Stimulated activated CD4-positive, alpha-beta T cell treated with anti-CD3 and anti-CD28 coated beads, Interleukin-4, amount 100 ng/mL, for 24 hours (primary cell): ENCODE measurements around the gene IL4R.
A peak's percentile ranks its signal among the peaks of the same experiment; 100 is the strongest.
"Not testable (repeated sequence)": the region's sequence is repeated elsewhere in the genome, so short reads cannot be mapped to it uniquely, and the experiment has no call there.

Source experiments
- DNase-seq: peaks from one replicate; pipeline ENCODE4 v3.0.0-alpha.2; 2020

Gene IL4R

DNA sequence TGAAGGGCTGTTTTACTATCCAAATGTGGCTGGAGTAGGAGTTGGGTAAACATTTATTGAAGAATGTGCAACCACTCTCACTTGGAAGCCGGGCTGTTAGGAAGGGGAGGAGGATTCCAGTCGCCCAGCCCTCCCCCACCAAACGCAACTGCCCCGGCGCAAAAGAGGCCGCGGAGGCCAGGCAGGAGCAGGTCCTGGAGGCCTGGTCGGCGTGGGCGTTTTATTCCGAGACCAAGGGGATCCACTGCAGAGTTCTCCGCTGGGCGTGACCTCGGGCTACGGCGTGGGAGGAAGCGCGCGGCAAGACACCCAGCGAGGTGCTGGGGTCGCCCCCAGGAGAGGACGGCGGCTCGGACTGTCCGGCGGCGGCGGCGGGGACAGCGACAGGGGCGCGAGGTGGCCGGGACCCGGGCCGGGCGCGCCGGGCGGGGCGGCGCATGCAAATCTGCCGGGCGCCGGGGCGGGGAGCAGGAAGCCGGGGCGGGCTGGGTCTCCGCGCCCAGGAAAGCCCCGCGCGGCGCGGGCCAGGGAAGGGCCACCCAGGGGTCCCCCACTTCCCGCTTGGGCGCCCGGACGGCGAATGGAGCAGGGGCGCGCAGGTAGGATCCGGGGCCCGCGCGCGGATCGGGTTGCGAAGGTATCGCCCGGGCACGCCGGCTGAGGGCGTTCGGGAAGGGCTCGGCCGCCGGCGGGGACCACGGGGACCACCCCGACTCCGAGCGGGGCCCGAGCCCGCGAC lies at the start of gene IL4R:
IL4R (plus strand) TSS at position 553 of the 739 bp plus-strand sequence. CDS start 26,230 bp downstream, outside the sequence.
- peak; percentile 73 for DNase-seq

DNA sequence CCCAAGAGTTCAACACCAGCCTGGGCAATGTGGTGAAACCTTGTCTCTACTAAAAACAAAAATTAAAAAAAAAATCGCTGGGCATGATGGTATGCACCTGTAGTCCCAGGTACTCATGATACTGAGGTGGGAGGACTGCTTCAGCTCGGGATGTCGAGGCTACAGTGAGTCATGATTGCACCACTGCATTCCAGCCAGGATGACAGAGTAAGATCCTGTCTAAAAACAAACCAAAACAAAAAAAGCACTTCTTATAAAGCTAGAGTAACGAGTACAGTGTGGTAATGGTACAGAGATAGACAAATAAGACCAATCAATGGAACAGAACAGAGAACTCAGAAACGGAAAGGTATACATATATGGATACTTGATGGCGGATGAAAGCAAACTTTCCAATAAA lies 49.6 kb upstream of the IL4R start:
- DNase-seq = no peak

DNA sequence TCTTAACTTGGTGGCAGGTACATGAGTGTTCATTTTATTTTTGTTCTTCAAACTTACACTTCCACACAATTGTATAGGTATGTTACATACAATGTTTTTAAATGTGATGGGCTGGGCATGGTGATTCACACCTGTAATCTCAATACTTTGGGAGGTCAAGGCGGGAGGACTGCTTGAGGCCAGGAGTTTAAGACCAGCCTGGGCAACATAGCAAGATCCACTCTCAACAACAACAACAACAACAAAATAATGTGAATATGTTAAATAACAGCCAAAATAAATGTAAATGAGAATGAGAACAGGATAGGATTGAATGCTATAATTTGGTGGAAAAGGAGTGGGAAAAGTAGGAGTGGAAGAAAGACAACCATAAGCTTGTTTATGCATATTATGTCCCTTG lies 47.8 kb upstream of the IL4R start:
- no peak for DNase-seq

DNA sequence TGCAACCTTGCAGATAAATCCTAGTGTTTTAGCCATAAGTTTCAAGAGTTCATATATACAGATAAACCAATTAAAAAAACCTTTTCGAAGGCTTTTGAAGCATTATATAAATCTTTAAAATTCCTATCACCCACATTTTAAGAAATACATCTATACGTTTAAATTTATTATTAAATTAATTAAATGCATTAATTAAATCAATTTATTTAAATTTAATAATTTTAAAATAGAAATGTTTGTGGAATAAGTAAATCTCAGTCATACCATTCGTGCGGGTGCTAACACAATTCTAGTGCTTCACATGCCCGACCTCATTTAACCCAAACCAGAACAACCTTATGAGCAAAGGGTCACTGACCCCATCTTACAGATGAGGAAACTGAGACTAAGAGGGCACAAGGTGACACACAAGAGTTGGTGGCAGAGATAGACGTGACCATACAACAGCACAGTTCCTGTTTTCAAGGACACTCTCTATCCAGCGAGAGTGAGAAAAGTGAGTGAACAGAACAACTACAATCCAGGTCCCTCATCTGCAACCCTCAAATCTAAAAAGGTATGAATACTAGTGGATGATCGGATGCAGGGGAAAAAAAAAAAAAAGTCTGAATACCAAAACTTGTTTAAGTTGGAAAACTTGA lies 46.6 kb upstream of the IL4R start:
- DNase-seq = no peak

DNA sequence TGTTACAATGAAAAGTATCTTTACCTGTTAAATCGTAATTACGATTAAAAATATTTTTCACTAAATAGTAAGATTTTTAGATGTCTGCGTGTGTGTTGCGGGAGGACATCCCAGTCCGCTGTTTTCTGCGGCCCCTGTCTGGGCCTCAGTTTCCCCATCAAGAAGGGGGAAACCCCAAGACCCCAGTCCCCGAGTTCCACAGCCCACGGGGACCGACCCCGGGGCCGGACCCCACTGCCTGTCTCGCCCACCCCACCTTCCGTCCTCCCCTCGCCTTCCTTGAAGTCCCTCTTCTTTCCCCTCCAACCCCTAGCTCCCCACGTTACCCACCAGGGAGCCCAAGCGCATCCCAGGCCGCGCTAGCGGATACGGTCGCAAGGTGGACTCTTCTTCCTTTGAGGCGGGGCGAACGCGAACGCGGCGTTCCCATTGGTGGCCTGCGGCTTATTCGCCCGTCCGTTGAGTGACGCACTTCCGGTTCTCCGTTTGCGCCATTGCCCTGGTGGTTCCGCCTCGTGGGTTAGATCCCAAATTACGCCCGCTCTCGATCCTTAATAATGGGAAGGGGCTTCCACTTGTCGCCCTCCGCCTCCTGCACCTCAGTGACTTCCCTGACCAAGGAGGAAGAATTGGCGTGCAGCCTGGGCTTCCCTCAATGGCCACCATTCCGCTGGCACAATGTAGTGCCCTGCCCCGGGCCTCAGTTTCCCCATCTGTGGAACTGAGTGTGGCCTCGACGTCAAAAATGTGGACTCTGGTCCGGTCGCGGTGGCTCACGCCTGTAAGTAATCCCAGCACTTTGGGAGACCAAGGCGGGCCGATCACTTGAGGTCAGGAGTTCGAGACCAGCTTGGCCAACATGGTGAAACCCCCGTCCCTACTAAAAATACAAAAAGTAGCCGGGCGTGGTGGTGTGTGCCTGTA lies 45.1 kb upstream of the IL4R start, which contains the start of gene NSMCE1:
NSMCE1 (minus strand) TSS at position 397 of the 924 bp plus-strand sequence. CDS start 11,202 bp downstream, outside the sequence.
- DNase-seq = peak; percentile 99

DNA sequence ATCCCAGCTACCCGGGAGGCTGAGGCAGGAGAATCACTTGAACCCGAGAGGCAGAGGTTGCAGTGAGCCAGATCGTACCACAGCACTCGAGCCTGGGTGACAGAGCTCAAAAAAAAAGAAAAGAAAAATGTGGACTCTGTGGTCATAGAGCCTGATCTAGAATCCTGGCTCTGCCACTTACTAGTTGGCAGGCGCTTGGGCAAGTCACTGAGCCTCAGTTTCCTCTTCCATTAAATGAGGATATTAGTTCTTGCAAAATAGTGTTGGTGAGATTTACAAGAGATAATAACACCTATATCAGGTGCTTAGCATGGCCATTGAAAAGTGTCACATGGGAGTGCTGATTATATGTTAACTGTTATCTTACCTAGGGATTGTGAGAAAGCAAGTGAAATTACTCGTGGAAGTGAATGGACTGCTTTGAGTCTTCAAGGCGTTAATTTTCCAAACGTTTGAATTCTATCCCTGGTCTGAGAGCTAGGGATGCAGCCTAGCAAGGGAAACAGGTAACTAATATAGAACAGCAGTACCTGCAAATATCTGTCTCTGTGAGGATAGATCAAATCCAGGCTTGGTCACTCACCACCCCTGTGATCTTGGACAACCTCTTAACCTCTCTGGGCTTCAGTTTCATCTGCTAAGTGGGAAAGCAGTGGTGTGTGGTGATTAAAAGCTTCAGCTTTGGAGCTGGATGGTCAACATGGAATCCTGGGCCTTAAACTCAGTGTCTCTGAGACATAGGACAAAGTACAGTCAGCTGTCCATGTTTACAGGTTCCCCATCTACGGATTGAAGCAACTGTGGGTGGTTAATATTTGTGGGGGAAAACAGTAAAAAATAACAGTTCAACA lies 44.2 kb upstream of the IL4R start:
- DNase-seq = no peak

DNA sequence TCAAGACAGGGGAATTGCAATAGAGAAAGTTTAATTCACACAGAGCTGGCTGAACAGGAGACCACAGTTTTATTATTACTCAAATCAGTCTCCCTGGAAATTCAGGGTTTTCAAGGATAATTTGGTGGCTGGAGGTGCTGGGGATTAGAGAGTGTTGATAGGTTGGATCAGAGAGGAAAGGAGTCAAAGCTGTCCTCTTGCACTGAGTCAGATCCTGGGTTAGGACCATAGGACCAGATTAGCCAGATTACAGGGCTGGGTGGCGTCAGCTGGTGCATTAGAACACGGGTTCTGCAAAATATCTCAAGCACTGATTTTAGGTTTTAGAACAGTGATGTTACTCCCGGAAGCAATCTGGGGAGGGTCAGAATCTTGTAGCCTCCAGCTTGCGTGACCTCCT lies 43.4 kb upstream of the IL4R start:
- no peak for DNase-seq

DNA sequence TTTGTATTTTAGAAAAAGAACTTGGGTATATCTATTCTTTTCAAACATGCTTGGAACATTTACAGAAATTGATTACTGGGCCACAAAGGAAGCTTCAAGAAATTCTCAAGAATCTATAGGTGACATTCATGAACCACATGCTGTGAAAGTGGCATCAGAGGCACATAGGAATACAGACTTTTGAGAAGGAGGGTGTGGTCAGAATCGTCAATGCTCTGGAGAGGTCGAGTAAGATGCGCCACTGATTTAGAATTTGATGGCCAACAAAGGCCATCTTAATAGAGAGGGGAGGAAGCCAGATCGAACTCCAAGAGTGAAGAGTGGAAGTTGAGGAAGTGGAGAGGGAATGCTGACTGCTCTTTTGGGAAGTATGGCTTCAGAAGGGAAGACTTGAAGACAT lies 41.7 kb upstream of the IL4R start:
- DNase-seq = no peak

DNA sequence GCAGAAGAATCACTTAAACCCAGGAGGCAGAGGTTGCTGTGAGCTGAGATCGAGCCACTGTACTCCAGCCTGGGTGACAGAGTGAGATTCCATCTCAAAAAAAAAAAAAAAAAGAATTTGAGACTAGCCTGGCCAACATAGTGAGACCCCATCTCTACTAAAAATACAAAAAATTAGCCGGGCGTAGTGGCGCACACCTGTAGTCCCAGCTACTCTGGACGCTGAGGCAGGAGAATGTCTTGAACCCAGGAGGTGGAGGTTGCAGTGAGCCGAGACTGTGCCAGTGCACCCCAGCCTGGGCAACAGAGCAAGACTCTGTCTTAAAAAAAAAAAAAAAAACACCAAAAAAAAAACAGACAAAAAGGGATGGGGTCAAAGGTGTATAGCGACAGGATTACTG lies 41.1 kb upstream of the IL4R start:
- DNase-seq = not testable (repeated sequence)

DNA sequence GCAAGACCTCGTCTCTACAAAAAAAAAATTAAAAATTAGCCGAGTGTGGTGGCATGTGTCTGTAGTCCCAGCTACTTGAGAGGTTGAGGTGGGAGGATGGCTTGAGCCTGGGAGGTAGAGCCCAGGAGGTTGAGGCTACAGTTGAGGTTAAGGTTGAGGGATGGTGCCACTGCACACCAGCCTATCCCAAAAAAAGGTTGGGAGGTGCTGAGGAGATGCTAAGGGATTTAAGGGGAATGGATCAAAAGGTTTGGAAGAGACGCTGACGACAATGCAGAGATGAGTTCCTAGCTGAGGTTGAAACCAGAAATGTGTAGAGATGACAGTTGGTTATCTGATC lies 40.5 kb upstream of the IL4R start:
- no peak for DNase-seq

DNA sequence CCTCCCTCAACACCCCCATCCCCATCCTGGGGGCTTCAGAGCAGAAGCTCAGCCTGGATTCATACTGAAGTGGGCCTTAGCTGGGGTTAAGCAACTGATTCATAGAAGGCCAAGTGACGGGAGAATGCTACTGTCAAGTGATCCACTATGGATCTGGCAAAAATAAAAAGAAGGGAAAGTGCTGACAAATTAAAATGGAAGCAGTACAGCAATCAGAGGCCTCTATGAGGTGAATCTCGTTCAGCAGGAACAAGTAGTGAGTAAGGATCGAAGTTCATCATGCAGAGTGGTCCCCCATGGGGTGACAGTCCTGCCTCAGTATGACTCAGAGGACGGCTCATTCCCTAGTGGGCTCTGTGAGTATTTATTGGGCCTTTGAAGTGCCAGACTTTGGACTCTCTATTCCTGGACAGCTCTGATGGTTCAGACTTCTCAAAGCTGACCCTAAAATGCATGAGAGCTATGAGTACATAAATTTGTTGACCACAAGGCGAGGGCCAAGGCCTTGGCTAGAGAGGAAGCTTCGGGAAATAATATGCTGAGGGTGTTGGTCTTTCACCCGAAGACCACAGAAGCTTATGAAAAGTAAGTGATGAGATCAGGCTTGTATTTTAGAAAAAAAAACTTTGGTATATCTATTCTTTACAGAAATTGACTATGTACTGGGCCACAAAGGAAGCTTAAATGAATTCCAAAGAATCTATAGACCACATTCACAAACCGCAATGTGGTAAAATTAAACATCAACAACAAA lies 39.9 kb upstream of the IL4R start:
- peak; percentile 59 for DNase-seq

DNA sequence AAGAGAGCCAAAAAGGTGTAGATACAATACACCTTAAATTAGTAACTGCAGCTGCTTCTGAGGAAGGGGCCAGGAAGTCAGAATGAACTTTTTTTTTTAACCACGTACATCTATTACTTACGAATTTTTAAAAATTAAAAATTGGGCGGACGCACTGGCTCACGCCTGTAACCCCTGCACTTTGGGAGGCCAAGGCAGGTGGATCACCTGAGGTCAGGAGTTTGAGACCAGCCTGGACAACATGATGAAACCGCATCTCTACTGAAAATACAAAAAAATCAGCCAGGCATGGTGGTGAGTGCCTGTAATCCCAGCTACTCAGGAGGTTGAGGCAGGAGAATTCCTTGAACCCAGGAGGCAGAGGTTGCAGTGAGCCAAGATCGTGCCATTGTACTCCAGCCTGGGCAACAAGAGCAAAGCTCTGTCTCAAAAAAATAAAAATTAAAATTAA lies 39.3 kb upstream of the IL4R start:
- DNase-seq = not testable (repeated sequence)

DNA sequence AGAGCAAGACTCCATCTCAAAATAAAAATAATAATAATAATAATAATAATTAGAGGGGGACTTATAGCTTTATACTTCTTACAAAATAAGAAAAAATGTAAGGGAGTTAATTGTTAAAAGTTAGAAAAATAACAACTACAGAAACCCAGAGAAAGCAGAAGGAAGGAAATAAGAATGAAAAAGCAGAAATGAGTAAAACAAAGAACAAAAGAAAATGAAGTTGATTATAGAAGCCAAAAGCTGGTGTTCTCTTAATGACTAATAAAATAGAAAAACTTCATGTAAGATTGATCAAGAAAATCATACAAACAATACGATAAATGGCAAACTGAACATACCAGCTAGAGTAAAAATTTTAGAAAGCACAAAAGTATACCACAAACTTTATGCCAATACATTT lies 38.4 kb upstream of the IL4R start:
- no peak for DNase-seq

DNA sequence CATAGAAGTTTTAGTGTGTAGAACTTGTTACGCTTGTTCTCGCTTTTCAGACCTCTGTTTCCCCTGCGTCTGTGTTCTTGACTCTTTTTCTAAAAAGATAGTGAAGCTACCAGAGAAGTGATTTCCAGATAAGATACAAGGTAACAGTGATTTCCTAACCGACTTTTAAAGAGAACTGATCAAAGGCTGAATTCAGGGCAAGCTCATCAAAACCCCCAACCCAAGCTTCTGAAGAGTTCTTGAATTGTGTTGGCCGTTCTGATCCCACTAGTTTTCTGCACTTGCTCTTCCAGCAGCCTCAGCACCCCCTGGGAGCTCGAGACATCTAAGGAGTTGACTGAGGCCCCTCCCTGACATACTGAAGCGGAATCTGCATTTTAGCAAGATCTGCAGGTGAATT lies 32.5 kb upstream of the IL4R start:
- no peak for DNase-seq

DNA sequence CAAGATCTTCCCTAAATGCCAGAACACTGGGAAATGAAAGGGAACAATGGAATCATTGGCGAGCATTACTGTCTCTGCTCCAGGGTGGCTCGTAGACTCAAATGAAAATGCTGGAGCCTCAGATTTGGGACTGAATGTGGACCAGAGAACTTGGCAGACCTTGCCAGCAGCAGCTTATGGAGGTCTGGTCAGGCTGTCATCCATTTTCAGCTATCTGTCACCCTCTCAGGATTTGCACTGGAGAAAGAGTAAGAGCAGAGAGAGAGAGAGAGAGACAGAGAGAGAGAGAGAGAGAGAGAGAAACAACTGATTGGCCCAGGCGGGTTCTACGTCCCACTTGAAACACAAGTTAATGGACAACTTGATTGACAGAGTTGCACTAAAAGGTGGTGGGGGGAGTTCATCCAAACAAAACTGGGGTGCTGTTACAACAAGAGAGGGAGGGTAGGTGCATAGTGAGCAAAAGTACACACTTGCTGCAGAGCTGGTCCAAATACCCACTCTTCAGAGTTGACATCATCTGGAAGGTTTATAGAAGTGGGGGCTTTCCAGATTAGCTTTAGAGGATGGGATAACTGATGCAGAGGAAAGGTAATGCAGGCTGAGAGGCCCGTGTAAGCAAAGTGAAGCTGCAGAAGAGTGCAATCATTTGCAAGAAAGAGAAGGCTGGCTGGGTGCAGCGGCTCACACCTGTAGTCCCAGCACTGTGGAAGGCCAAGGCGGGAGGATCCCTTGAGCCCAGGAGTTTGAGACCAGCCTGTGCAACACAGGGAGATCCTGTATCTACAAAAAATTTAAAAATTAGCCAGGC lies 28.7 kb upstream of the IL4R start:
- no peak for DNase-seq

DNA sequence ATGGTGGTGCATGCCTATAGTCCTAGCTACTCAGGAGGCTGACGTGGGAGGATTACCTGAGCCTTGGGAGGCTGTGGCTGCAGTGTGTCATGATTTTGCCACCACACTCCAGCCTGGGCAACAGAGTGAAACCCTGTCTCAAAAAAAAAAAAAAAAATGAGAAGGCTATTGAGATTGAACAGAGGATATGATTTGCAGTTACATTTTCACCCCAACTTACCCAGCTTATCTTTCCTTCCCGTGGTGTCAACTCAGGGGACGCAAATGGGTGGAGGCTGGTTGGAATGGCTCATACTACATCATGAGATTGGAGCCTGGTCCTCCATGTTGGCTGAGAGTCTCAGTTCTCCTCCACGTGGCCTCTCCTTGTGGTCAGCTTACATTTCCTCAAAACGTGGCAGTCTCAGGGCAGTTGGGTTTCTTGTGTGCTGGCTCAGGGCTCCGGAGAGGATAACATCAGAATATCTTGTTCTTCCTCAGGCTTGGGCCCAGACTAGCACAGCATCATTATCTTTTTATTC lies 28.0 kb upstream of the IL4R start:
- DNase-seq = no peak

DNA sequence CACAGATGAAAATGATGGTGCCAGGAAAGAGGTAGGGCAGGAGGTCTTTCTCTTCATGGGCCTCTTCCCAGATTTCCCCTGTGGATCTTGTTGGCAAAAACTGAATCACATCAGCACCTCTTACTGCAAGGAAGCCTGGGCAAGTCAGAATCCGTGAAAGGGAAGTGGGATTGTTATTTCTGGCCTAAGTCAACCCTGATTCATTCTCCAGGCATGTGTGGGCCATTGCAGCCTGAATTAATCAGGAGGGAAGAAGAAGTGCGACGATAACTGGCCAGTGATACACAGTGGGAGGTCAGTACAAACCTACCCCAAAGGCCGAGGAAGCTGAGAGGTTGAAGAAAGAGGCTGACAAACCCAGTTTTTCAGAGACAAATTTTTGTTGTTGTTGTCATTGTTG lies 27.3 kb upstream of the IL4R start:
- DNase-seq = no peak

DNA sequence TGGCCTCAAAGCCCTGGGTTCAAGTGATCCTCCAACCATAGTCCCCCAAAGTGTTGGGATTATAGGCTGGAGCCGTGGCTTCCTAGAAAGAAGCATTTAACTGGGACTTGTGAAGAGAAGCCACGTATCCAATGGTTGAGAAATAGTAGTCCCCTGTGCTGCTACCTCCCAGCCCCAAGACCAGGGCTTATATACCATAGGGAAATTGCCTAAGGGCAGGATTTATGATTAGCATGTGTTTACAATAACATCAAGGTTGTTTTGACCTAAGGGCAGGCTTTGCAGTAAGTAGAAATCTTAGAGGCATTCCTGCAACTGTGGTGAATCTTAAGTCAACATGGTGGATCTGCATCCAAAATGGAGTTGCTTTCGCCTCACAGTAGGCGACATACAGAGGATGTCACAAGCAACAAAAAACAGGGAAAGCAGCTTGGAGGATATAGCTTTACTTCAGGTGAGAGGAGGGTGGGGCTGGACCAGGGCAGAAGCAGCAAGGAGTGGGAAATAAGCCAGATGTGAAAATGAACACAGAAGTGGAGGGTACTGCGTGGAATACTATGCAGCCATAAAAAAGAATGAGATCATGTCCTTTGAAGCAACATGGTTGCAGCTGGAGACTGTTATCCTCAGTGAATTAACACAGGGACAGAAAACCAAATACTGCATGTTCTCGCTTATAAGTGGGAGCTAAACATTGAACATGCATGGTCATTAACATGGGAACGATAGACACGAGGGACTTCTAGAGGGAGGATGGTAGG lies 26.5 kb upstream of the IL4R start:
- DNase-seq = no peak

DNA sequence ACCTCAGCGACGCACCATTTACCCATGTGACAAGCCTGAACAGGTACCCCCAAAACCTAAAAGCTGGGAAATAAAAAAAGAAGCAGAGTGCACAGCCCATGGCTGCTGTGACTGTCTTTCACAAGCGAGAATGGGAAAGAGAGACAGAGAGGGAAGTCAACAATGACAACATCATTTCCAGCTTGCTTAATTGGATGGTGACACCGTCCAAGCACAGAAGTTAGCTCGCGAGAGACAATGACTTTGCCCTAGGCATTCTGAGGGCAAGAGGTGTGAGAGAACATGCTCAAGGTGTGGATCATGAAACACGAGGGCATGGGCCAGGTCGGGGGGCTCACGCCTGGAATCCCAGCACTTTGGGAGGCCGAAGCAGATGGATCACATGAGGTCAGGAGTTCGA lies 25.9 kb upstream of the IL4R start:
- no peak for DNase-seq

DNA sequence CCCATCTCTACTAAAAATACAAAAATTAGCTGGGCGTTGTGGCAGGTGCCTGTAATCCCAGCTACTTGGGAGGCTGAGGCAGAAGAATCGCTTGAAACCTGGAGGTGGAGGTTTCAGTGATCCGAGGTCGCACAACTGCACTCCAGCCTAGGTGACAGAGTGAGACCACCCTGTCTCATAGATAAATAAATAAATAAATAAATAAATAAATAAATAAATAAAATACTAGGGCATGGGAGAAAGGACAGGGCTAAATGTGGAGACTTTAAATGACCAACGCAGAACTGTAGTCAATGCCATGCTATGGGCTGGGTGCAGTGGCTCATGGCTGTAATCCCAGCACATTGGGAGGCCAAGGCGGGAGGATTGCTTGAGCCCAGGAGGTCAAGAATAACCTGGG lies 25.5 kb upstream of the IL4R start:
- DNase-seq = not testable (repeated sequence)
